Mesendoderm (in vitro differentiated cells): Measurements from ENCODE around the gene IFNG. TPM values are rescaled to one million over a fixed set of nuclear protein-coding genes. Genes with fewer than 3 reads are reported as not detected.
A peak's percentile ranks its signal among the peaks of the same experiment; 100 is the strongest.
"Not testable (repeated sequence)": the region's sequence is repeated elsewhere in the genome, so short reads cannot be mapped to it uniquely, and the experiment has no call there.

Experiments used
- DNase-seq: peaks from one replicate; pipeline ENCODE4 v3.0.0; 2013
- H2AK5ac ChIP-seq: 2 replicates; pipeline ENCODE4 v1.6.1; 2013; ENCODE audit warnings: low read length, inconsistent platforms
- H2BK120ac ChIP-seq: 2 replicates; pipeline ENCODE4 v1.6.1; 2013; ENCODE audit warnings: low read depth, mild to moderate bottlenecking, low read length, moderate library complexity, mixed read lengths
- H2BK15ac ChIP-seq: replicated peaks from 2 replicates; pipeline ENCODE4 v1.6.1; 2013; ENCODE audit warnings: low read depth, mild to moderate bottlenecking, moderate library complexity
- H2BK5ac ChIP-seq: 2 replicates; pipeline ENCODE4 v1.6.1; 2013; ENCODE audit warnings: low read length, inconsistent platforms
- H3K18ac ChIP-seq: 2 replicates; pipeline ENCODE4 v1.6.1; 2013; ENCODE audit warnings: mild to moderate bottlenecking, low read length, mixed read lengths
- H3K23ac ChIP-seq: one replicate; pipeline ENCODE4 v1.6.1; 2013; ENCODE audit warnings: low read length
- H3K27ac ChIP-seq: 2 replicates; pipeline ENCODE4 v1.5.1; 2013; ENCODE audit warnings: low read depth, mild to moderate bottlenecking, inconsistent platforms, low read length, moderate library complexity
- H3K27me3 ChIP-seq: 2 replicates; pipeline ENCODE4 v1.6.1; 2013; ENCODE audit warnings: low read length, control low read depth, mild to moderate bottlenecking, inconsistent platforms; ENCODE audit not compliant: insufficient read depth, poor library complexity
- H3K36me3 ChIP-seq: 2 replicates; pipeline ENCODE4 v1.6.1; 2013; ENCODE audit warnings: low read length, inconsistent platforms; ENCODE audit not compliant: control insufficient read depth, insufficient read depth
- H3K4ac ChIP-seq: one replicate; pipeline ENCODE4 v1.6.1; 2013; ENCODE audit warnings: low read depth, mild to moderate bottlenecking, low read length, moderate library complexity
- H3K4me1 ChIP-seq: 2 replicates; pipeline ENCODE4 v1.6.1; 2013; ENCODE audit warnings: low read depth, low read length, inconsistent platforms; ENCODE audit not compliant: control insufficient read depth
- H3K4me2 ChIP-seq: 2 replicates; pipeline ENCODE4 v1.6.1; 2013; ENCODE audit warnings: low read length
- H3K4me3 ChIP-seq: 2 replicates; pipeline ENCODE4 v1.5.1; 2013; ENCODE audit warnings: mild to moderate bottlenecking, low read length
- H3K56ac ChIP-seq: one replicate; pipeline ENCODE4 v1.6.1; 2013; ENCODE audit warnings: low read length
- H3K79me1 ChIP-seq: 2 replicates; pipeline ENCODE4 v1.6.1; 2013; ENCODE audit warnings: low read length, inconsistent platforms
- H3K79me2 ChIP-seq: 2 replicates; pipeline ENCODE4 v1.6.1; 2013; ENCODE audit warnings: mild to moderate bottlenecking, low read length; ENCODE audit not compliant: control insufficient read depth, insufficient read depth
- H3K9ac ChIP-seq: 2 replicates; pipeline ENCODE4 v1.6.1; 2013; ENCODE audit warnings: low read length, inconsistent platforms
- H4K5ac ChIP-seq: one replicate; pipeline ENCODE4 v1.6.1; 2013; ENCODE audit warnings: low read length
- H4K8ac ChIP-seq: one replicate; pipeline ENCODE4 v1.6.1; 2013; ENCODE audit warnings: low read depth, mild to moderate bottlenecking, control low read depth, low read length, moderate library complexity
- WGBS: extraction: QIAGEN DNeasy Blood & Tissue Kit; methylation state at CpG from one replicate; pipeline ENCODE4 v1.1.7; 2013; ENCODE audit warnings: low lambda C conversion rate, missing lambda C conversion rate; ENCODE audit not compliant: insufficient coverage; ENCODE audit errors: extremely low coverage; 5-methylcytosine and 5-hydroxymethylcytosine counted together
- polyA plus RNA-seq, 2 experiments: library from polyadenylated mRNA; stranded (reverse); fragments of 200-250 nt; gene quantifications; one replicate each; pipeline ENCODE4 v1.2.3, GENCODE V29; 2013

The IFNG gene
- polyA plus RNA-seq (2013, experiment 1 of 2), result not detected
- not detected for polyA plus RNA-seq (2013, experiment 2 of 2)

GRCh38 chr12:68159681-68160304 is at the start of gene IFNG:
Gene IFNG, minus strand, starts transcription at chr12:68159740. Its CDS starts 125 bp downstream, at chr12:68159615.
- DNase-seq, result peak; percentile 18
- H3K79me2 ChIP-seq, result no peaks in the 10 kb centered on the region
- no CpG with 5 or more reads among the region's 5 CpGs for WGBS
- no peak within 1 kb of the TSS for H4K8ac ChIP-seq
- H3K23ac ChIP-seq, result no peak within 1 kb of the TSS
- no peaks in the 10 kb centered on the region for H3K79me1 ChIP-seq
- H3K27me3 ChIP-seq, result no peaks in the 10 kb centered on the region
- no peaks in the 10 kb centered on the region for H3K4me1 ChIP-seq
- H3K4me2 ChIP-seq, result no peak within 1 kb of the TSS
- H3K18ac ChIP-seq, result no peak within 1 kb of the TSS
- H3K56ac ChIP-seq, result no peak within 1 kb of the TSS
- H2BK15ac ChIP-seq, result no peak within 1 kb of the TSS
- no peak within 1 kb of the TSS for H2BK120ac ChIP-seq
- no peak within 1 kb of the TSS for H2AK5ac ChIP-seq
- H2BK5ac ChIP-seq, result no peak within 1 kb of the TSS
- no peak within 1 kb of the TSS for H3K4me3 ChIP-seq
- no peaks in the 10 kb centered on the region for H3K36me3 ChIP-seq
- H3K27ac ChIP-seq, result no peak within 1 kb of the TSS
- no peak within 1 kb of the TSS for H4K5ac ChIP-seq
- no peak within 1 kb of the TSS for H3K4ac ChIP-seq
- no peak within 1 kb of the TSS for H3K9ac ChIP-seq

DNA sequence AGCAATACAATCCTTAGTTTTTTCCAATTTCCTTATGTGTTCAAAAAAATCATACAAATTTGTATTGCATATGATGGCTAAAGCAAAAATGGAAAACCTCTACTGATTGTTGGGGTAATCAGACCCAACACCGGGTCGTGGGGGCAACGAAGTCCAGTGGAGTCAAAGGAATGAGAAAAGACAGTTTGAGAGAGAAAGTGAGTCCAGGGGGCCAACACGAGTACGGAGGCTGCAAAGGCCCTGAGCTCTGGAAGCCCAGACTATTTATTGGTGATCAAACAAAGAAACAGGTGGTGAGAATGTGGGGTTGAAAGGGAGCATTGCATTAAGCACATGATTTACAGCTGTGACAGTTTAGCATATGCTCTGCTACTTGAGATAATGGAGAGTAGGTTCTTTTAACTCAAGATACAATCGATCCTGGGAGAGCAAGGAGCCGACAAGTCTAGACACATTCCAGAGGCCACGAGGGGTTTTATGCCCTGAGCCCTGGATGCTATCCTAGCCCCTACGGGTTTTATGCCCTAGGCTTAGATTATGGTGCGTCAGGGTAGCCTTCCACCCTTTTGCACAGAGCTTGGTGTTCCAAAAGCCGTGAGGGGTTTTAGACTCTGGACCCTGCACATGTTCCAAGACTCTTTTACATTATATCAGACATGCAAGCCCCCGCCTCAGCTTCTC is 49.6 kb upstream of the IFNG start:
- H3K9ac ChIP-seq, H4K8ac ChIP-seq, H3K18ac ChIP-seq, H3K4ac ChIP-seq, H3K27me3 ChIP-seq, H3K36me3 ChIP-seq, H3K56ac ChIP-seq, H3K4me1 ChIP-seq, H3K23ac ChIP-seq, H4K5ac ChIP-seq, H2BK15ac ChIP-seq, H3K79me1 ChIP-seq, H2BK120ac ChIP-seq, H3K4me3 ChIP-seq, H3K4me2 ChIP-seq, H3K79me2 ChIP-seq, H2AK5ac ChIP-seq, H3K27ac ChIP-seq, H2BK5ac ChIP-seq: not testable (repeated sequence)
- peak; percentile 65 for DNase-seq
- WGBS, result no CpG with 5 or more reads among the region's 12 CpGs

DNA sequence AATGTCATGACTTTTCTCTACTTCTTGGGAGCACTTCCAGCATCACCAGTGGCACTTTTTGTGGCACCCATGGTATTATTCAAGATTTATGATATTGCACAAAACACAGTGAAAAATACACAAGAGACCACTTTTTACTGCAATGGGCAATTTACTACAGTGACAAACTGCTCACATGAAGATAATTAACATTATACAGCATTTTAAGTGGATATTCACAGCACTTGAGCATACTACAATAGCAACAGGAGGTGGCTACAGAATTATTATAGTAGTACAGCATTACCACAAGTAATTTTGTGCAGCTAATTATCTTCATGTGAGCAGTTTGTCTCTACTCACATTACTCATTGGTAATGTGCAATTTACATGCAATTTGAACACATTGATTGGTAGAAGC is 47.7 kb upstream of the IFNG start:
- Histone ChIP-seq H4K8ac (no peak overlapping the region), H3K79me1 (no peaks in the 10 kb centered on the region), H2BK120ac (no peak overlapping the region)

DNA sequence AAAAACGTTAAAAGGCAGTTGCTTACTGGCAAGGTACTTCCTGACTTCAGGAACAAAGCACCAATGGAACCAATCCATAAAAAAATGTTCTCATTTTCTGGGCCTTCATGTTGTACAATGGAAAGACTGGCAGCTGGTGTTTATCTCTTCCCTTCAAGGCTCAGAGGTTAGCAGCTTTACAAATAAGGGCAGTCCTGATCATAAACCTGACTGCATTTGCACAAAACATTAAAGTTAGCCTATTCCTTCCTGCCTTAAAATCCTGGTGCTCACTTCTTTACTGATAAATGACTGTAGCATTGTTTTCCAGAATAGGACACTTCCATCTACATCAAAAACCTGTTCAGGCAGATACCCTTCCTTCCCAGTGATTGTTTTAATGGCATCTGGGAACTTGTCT is 46.9 kb upstream of the IFNG start:
- H2AK5ac ChIP-seq, result no peak overlapping the region
- H2BK120ac ChIP-seq, result no peak overlapping the region
- H3K27me3 ChIP-seq, result no peaks in the 10 kb centered on the region
- no peak overlapping the region for H3K18ac ChIP-seq
- H3K4ac ChIP-seq, result no peak overlapping the region
- H3K36me3 ChIP-seq, result no peaks in the 10 kb centered on the region
- H4K8ac ChIP-seq, result no peak overlapping the region
- no peak overlapping the region for H3K27ac ChIP-seq
- H2BK15ac ChIP-seq, result no peak overlapping the region
- H3K56ac ChIP-seq, result no peak overlapping the region
- peaks cover 2% of the 10 kb centered on the region for H3K4me1 ChIP-seq
- no peaks in the 10 kb centered on the region for H3K79me2 ChIP-seq
- H3K79me1 ChIP-seq, result no peaks in the 10 kb centered on the region
- H3K4me3 ChIP-seq, result no peak overlapping the region
- H3K23ac ChIP-seq, result no peak overlapping the region
- H2BK5ac ChIP-seq, result no peak overlapping the region
- H3K9ac ChIP-seq, result no peak overlapping the region
- H4K5ac ChIP-seq, result no peak overlapping the region
- no peak for DNase-seq
- WGBS, result no CpG with 5 or more reads among the region's 1 CpG
- H3K4me2 ChIP-seq, result no peak overlapping the region

More for the DNA sequence above, 47.7 kb upstream of the IFNG start:
- H3K56ac ChIP-seq, result no peak overlapping the region
- no peak overlapping the region for H3K4me3 ChIP-seq
- H3K4me2 ChIP-seq, result no peak overlapping the region
- H2BK15ac ChIP-seq, result no peak overlapping the region
- H3K18ac ChIP-seq, result no peak overlapping the region
- peaks cover 2% of the 10 kb centered on the region for H3K4me1 ChIP-seq
- H2BK5ac ChIP-seq, result no peak overlapping the region
- DNase-seq, result no peak
- H3K36me3 ChIP-seq, result no peaks in the 10 kb centered on the region
- no peak overlapping the region for H4K5ac ChIP-seq
- no peak overlapping the region for H2AK5ac ChIP-seq
- H3K79me2 ChIP-seq, result no peaks in the 10 kb centered on the region
- no peak overlapping the region for H3K23ac ChIP-seq
- H3K27ac ChIP-seq, result no peak overlapping the region
- no peak overlapping the region for H3K4ac ChIP-seq
- H3K9ac ChIP-seq, result no peak overlapping the region
- no peaks in the 10 kb centered on the region for H3K27me3 ChIP-seq

- peak; percentile 82 for DNase-seq
- H3K18ac ChIP-seq, result no peak overlapping the region
- H2BK5ac ChIP-seq, result no peak overlapping the region
- H3K27me3 ChIP-seq, result no peaks in the 10 kb centered on the region
- no peak overlapping the region for H3K23ac ChIP-seq
- no peak overlapping the region for H2BK120ac ChIP-seq
- peaks cover 4% of the 10 kb centered on the region for H3K4me1 ChIP-seq
- no peaks in the 10 kb centered on the region for H3K79me2 ChIP-seq
- no peak overlapping the region for H2BK15ac ChIP-seq
- no peak overlapping the region for H4K8ac ChIP-seq
- no peak overlapping the region for H2AK5ac ChIP-seq
- H4K5ac ChIP-seq, result no peak overlapping the region
- no peak overlapping the region for H3K9ac ChIP-seq
- WGBS, result no CpG with 5 or more reads among the region's 5 CpGs
- H3K4me2 ChIP-seq, result no peak overlapping the region
- no peaks in the 10 kb centered on the region for H3K36me3 ChIP-seq
- no peak overlapping the region for H3K4ac ChIP-seq
- no peak overlapping the region for H3K4me3 ChIP-seq
- H3K27ac ChIP-seq, result no peak overlapping the region
- H3K79me1 ChIP-seq, result no peaks in the 10 kb centered on the region
- H3K56ac ChIP-seq, result no peak overlapping the region
These were observed 43.9 kb upstream of the IFNG start for GRCh38 chr12:68203460-68203875.

DNA sequence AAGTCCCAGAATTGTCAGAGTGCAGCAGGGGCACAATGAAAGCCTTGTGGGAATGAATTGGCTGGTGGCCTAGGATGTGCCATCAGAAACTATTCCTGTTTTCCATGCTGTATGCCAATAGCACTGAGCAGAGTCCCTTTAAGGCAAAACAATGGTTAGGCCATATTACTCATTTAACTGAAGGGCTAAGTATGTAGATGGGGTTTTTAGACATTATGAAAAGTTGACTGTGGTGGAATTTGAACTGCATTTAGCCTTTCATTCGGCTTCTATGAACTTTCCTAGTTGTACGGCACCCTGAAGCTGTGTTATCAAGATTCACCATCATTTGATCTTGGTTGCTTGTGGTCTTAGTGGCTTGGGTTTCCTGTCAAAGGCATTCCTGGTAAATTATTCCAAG is 41.3 kb upstream of the IFNG start:
- no peak for DNase-seq
- no peak overlapping the region for H3K56ac ChIP-seq
- no peak overlapping the region for H2BK120ac ChIP-seq
- no peak overlapping the region for H3K4me2 ChIP-seq
- H3K27ac ChIP-seq, result no peak overlapping the region
- H3K36me3 ChIP-seq, result no peaks in the 10 kb centered on the region
- H2BK15ac ChIP-seq, result no peak overlapping the region
- no peaks in the 10 kb centered on the region for H3K27me3 ChIP-seq
- H3K9ac ChIP-seq, result no peak overlapping the region
- H3K4ac ChIP-seq, result no peak overlapping the region
- H3K4me3 ChIP-seq, result no peak overlapping the region
- H4K8ac ChIP-seq, result no peak overlapping the region
- H3K4me1 ChIP-seq, result peaks cover 4% of the 10 kb centered on the region
- H4K5ac ChIP-seq, result no peak overlapping the region
- no peaks in the 10 kb centered on the region for H3K79me2 ChIP-seq
- H3K18ac ChIP-seq, result no peak overlapping the region
- H2AK5ac ChIP-seq, result no peak overlapping the region
- H2BK5ac ChIP-seq, result no peak overlapping the region
- no peaks in the 10 kb centered on the region for H3K79me1 ChIP-seq
- no peak overlapping the region for H3K23ac ChIP-seq
- WGBS, result no CpG with 5 or more reads among the region's 2 CpGs
